B cell (primary cell): ENCODE data around the gene NRAS. TPM values are rescaled to one million over a fixed set of nuclear protein-coding genes. Genes with fewer than 3 reads are reported as not detected.
A peak's percentile ranks its signal among the peaks of the same experiment; 100 is the strongest.

ENCODE experiments used
- ATAC-seq: fragments of 200-7000 bp; cut with Tn5 transposase; one replicate; pipeline ENCODE4 v1.10.0; 2021; ENCODE audit warnings: low read depth, mild to moderate bottlenecking, moderate number of reproducible peaks, moderate library complexity
- CTCF ChIA-PET: fragments of 350-600 bp; sonication (Branson Sonifier 250); formaldehyde crosslinking; loops from one replicate; lab custom pipeline; 2021; ENCODE audit warnings: antibody characterized with exemption, inconsistent platforms; lab: Charles Lee
- POLR2A ChIA-PET: fragments of 350-600 bp; sonication (Branson Sonifier 250); formaldehyde crosslinking; loops from one replicate; lab custom pipeline; 2021; ENCODE audit warnings: antibody characterized with exemption; lab: Charles Lee
- DNase-seq: peaks from one replicate; pipeline ENCODE4 v3.0.0; 2013
- H2AFZ ChIP-seq: 2 replicates; pipeline ENCODE4 v1.6.1; 2012; ENCODE audit warnings: mild to moderate bottlenecking, low read depth, low read length; ENCODE audit not compliant: insufficient read depth, poor library complexity, severe bottlenecking
- H3K27ac ChIP-seq, 2 donors: 1 replicate in 1 of 2; 2 replicates in 1 of 2; pipeline ENCODE4 v1.5.1; 2012 to 2013; ENCODE audit warnings: low read length in 2 of 2, mild to moderate bottlenecking in 2 of 2, moderate library complexity in 1 of 2
- H3K27me3 ChIP-seq, 4 experiments: fragments of 200-600 bp in 1 of 4; sonication (generic) in 1 of 4; replicated peaks in 1 of 4; 1 replicate in 2 of 4; 2 replicates in 2 of 4; pipeline versions ENCODE4 v1.6.1 to v1.7.0; 2013 to 2016; ENCODE audit warnings: low read length in 3 of 4, mild to moderate bottlenecking in 2 of 4, mixed read lengths in 1 of 4, moderate library complexity in 1 of 4; ENCODE audit not compliant: insufficient read depth in 4 of 4, control insufficient read depth in 3 of 4; ENCODE audit errors: control extremely low read depth in 1 of 4
- H3K36me3 ChIP-seq, 2 experiments: replicated peaks in 1 of 2; 1 replicate in 1 of 2; 2 replicates in 1 of 2; pipeline versions ENCODE4 v1.6.1 to v1.7.1; 2013; ENCODE audit warnings: low read length in 1 of 2; ENCODE audit not compliant: insufficient read depth in 2 of 2, control insufficient read depth in 1 of 2; ENCODE audit errors: control extremely low read depth in 1 of 2, extremely low read depth in 1 of 2
- H3K4me1 ChIP-seq, 2 donors: fragments of 200-600 bp in 1 of 2; sonication (generic) in 1 of 2; 1 replicate in 1 of 2; 2 replicates in 1 of 2; pipeline versions ENCODE4 v1.5.1 to v1.6.1; 2013 to 2017; ENCODE audit warnings: low read length in 2 of 2; ENCODE audit not compliant: control insufficient read depth in 2 of 2, insufficient read depth in 2 of 2
- H3K4me2 ChIP-seq: replicated peaks from 2 replicates; pipeline ENCODE3; 2012; ENCODE audit warnings: mild to moderate bottlenecking, low read depth, low read length; ENCODE audit not compliant: poor library complexity, severe bottlenecking
- H3K4me3 ChIP-seq, 5 experiments: fragments of 200-600 bp in 1 of 5; sonication (generic) in 1 of 5; 1 replicate in 3 of 5; 2 replicates in 2 of 5; pipeline versions ENCODE4 v1.5.1 to v1.7.0; 2011 to 2016; ENCODE audit warnings: low read length in 4 of 5, mild to moderate bottlenecking in 4 of 5, low read depth in 2 of 5, control low read depth in 1 of 5, moderate library complexity in 1 of 5; ENCODE audit not compliant: insufficient read depth in 1 of 5; ENCODE audit errors: control extremely low read depth in 1 of 5, extremely low read depth in 1 of 5
- H3K79me2 ChIP-seq: fragments of 200-600 bp; sonication (generic); one replicate; pipeline ENCODE4 v1.6.0; 2016; ENCODE audit warnings: low read length; ENCODE audit not compliant: control insufficient read depth, insufficient read depth
- H3K9ac ChIP-seq: fragments of 200-600 bp; sonication (generic); 2 replicates; pipeline ENCODE4 v1.6.1; 2017; ENCODE audit warnings: mild to moderate bottlenecking, low read length, moderate library complexity
- H3K9me3 ChIP-seq, 3 donors: one replicate each; pipeline versions ENCODE4 v1.6.1 to v1.7.1; 2013; ENCODE audit warnings: low read length in 2 of 3; ENCODE audit not compliant: control insufficient read depth in 2 of 3, insufficient read depth in 1 of 3; ENCODE audit errors: control extremely low read depth in 1 of 3
- H4K20me1 ChIP-seq: 2 replicates; pipeline ENCODE4 v1.6.0; 2012; ENCODE audit warnings: mild to moderate bottlenecking, low read length; ENCODE audit not compliant: insufficient read depth, control insufficient read depth, poor library complexity, severe bottlenecking
- H3K27ac Mint-ChIP-seq: one replicate; pipeline ENCODE4 v1.8.0; 2021; ENCODE audit warnings: mixed read lengths
- H3K27me3 Mint-ChIP-seq: one replicate; pipeline ENCODE4 v1.8.0; 2021; ENCODE audit warnings: mixed read lengths
- H3K4me1 Mint-ChIP-seq: one replicate; pipeline ENCODE4 v1.8.0; 2021; ENCODE audit warnings: mixed read lengths
- H3K4me3 Mint-ChIP-seq: one replicate; pipeline ENCODE4 v1.8.0; 2021; ENCODE audit warnings: mixed read lengths
- H3K9me3 Mint-ChIP-seq: one replicate; pipeline ENCODE4 v1.8.0; 2022; ENCODE audit warnings: mixed read lengths; ENCODE audit not compliant: insufficient read depth
- CTCF ChIP-seq: fragments of 200-600 bp; IDR thresholded peaks from one replicate; pipeline ENCODE4 v1.8.0; 2022; ENCODE audit warnings: antibody characterized with exemption, mild to moderate bottlenecking
- EZH2 ChIP-seq: IDR thresholded peaks from 2 replicates; pipeline ENCODE4 v1.6.1; 2012; ENCODE audit warnings: borderline replicate concordance, low read depth, mild to moderate bottlenecking, moderate library complexity, low read length; ENCODE audit not compliant: insufficient read depth, poor library complexity, severe bottlenecking
- WGBS: methylation state at CpG from one replicate; pipeline ENCODE4 v1.1.5; 2013; ENCODE audit warnings: missing lambda C conversion rate; ENCODE audit not compliant: insufficient coverage; 5-methylcytosine and 5-hydroxymethylcytosine counted together
- intact Hi-C: fragments of 100-400 bp; cut with micrococcal nuclease; formaldehyde crosslinking; loops from one replicate; pipeline ENCODE4 v1.10.0; 2022
- polyA plus RNA-seq: library from polyadenylated mRNA; depleted of rRNA; stranded (reverse); fragments of >200 nt; gene quantifications from 2 replicates; pipeline ENCODE4 v1.2.3, GENCODE V29; 2012
- total RNA-seq, 2 donors: library from RNA; stranded (reverse); fragments of 120-200 nt in 1 of 2; gene quantifications; 1 replicate in 1 of 2; 2 replicates in 1 of 2; pipeline versions ENCODE4 v1.2.3 to v1.2.4, GENCODE V29; 2013 to 2022

The NRAS gene
- total and polyA plus RNA-seq, 2 donors (not counting 1 experiment from before 2014, with no cell fraction given), result 9.8 to 35.0 TPM

- H2AFZ ChIP-seq, result no peak overlapping the region
- peaks cover 0 to 4% of the 10 kb centered on the region in 2 experiments for H3K36me3 ChIP-seq
- H4K20me1 ChIP-seq, result no peaks in the 10 kb centered on the region
- H3K4me3 ChIP-seq, result no peak overlapping the region
- H3K4me2 ChIP-seq, result no peak overlapping the region
- H3K27ac ChIP-seq, result no peak overlapping the region
- 88% methylated on average over 2 of the region's 4 CpGs for WGBS
- no peaks in the 10 kb centered on the region for H3K4me1 Mint-ChIP-seq
- H3K9me3 ChIP-seq, result peaks cover 0 to 4% (median 0%) of the 10 kb centered on the region in 3 donors
- intact Hi-C loops, result no loop called here
- no peak overlapping the region for H3K4me3 Mint-ChIP-seq
- H3K27ac Mint-ChIP-seq, result no peak overlapping the region
- H3K27me3 Mint-ChIP-seq, result no peaks in the 10 kb centered on the region
- H3K9me3 Mint-ChIP-seq, result peaks cover 3% of the 10 kb centered on the region
- ATAC-seq, result no peak
- H3K79me2 ChIP-seq, result no peaks in the 10 kb centered on the region
- no peaks in the 10 kb centered on the region for H3K27me3 ChIP-seq
- H3K9ac ChIP-seq, result no peak overlapping the region
- DNase-seq, result no peak
- POLR2A ChIA-PET, result no interaction called here
- CTCF ChIA-PET, result no interaction called here
- TF ChIP-seq EZH2 (no peak), CTCF (no peak)
- no peaks in the 10 kb centered on the region for H3K4me1 ChIP-seq
Observed at GRCh38 chr1:114764689-114765088, 48.1 kb upstream of the NRAS start.

GRCh38 chr1:114758256-114758832 is 41.8 kb upstream of the NRAS start:
- intact Hi-C loops, result loop anchor here (1.0 to 5.0 kb wide), 3 partner anchors 22 to 339 kb away; partner anchors contain the start of genes SIKE1 and TRIM33
- peak overlapping the region; percentile 100 for H3K4me3 Mint-ChIP-seq

More at GRCh38 chr1:114758256-114758832, 41.8 kb upstream of the NRAS start:
- Histone ChIP-seq H3K4me3 (peak overlapping the region; percentile 81 to 100 (median 100)), H3K27me3 (no peaks in the 10 kb centered on the region), H4K20me1 (peaks cover 40% of the 10 kb centered on the region), H2AFZ (peak overlapping the region; percentile 98), H3K36me3 (peaks cover 0 to 3% of the 10 kb centered on the region in 2 experiments), H3K9me3 (peaks cover 0 to 2% (median 0%) of the 10 kb centered on the region in 3 donors), H3K79me2 (peaks cover 52% of the 10 kb centered on the region), H3K4me2 (peak overlapping the region; percentile 80), H3K27ac (peak overlapping the region; percentile 99 to 100), H3K4me1 (peaks cover 40 to 41% of the 10 kb centered on the region in 2 donors), H3K9ac (peak overlapping the region; percentile 100)
- no peak for TF ChIP-seq EZH2
- no peak for TF ChIP-seq CTCF
- DNase-seq (no peak), ATAC-seq (no peak)
- H3K27me3 Mint-ChIP-seq, result no peaks in the 10 kb centered on the region
- peaks cover 50% of the 10 kb centered on the region for H3K4me1 Mint-ChIP-seq
- 0% methylated on average over 1 of the region's 6 CpGs for WGBS
- CTCF ChIA-PET, result interaction anchor here (1.5 kb wide), 1 partner anchor 42 kb away, joined by 4 read pairs; the partner anchor contains the start of gene NRAS
- H3K27ac Mint-ChIP-seq, result peak overlapping the region; percentile 100
- peaks cover 3% of the 10 kb centered on the region for H3K9me3 Mint-ChIP-seq
- POLR2A ChIA-PET, result interaction anchor here (1.1 to 1.4 kb wide), 3 partner anchors 22 to 247 kb away, joined by 5 to 16 read pairs (median 6); partner anchors contain the start of genes NRAS, SIKE1 and TRIM33
